Caki2 (cell line): Measurements from ENCODE around the gene FAM3C. TPM values are rescaled to one million over a fixed set of nuclear protein-coding genes. Genes with fewer than 3 reads are reported as not detected.

Experiments used
- DNase-seq: peaks from one replicate; pipeline ENCODE4 v3.0.0-alpha.2; 2015; ENCODE audit warnings: low read depth
- in situ Hi-C: cut with HindIII; loops from 2 replicates; pipeline ENCODE4 v1.10.0; 2016; ENCODE audit warnings: low sequenced_read_pairs, low pct_unique_long_range_greater_than_20kb, mixed read lengths
- total RNA-seq: library from RNA; depleted of rRNA; stranded (reverse); fragments of >200 nt; shearing (Covaris generic); gene quantifications from 2 replicates; pipeline ENCODE4 v1.2.3, GENCODE V29; 2014; ENCODE audit warnings: low replicate concordance; rRNA removed

FAM3C gene
- total RNA-seq, 1 experiment from 2014 or later: 46.2 TPM

DNA sequence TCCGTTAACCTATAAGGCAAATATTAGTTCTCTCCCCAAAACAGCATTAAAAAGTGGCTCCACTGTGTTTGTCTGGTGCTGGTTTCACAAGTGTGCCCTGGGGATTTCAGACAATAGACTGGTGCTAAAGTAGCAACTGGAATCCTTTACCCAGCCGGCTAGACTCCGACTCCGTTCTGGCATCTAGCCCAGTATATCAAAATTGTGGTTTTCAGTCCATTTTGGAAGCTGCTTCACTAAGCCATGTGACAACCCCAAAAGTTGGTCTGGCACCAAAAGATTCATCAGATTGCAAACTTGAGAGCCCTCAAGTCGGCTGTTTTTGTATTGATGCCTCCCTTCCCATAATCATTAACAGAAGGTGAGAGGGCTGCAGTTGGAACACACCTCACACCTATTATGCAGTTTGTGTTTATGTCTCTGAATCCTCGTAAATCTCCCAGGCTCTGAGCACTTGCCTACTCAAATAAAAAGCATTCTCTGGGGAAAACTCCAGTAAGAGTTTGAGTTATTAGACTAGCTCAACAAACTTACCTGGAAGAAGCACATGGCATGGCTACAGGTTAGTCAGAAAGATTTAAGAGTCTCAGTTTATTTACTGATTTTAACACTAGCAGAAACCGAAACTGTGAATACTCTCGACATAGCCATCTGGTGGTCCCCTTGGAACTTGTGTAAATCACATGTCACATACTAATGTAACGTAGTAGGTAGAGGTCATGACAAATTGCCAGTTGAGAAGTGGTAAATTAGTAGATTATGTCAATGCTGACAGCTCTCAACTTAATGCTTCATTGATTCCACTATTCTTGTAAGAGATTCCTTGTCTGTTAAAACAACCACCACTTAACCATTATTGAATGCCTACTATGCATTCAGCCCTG, 82.1 kb downstream of the FAM3C start:
- peak; percentile 89 for DNase-seq
- in situ Hi-C loops: no loop called here

DNA sequence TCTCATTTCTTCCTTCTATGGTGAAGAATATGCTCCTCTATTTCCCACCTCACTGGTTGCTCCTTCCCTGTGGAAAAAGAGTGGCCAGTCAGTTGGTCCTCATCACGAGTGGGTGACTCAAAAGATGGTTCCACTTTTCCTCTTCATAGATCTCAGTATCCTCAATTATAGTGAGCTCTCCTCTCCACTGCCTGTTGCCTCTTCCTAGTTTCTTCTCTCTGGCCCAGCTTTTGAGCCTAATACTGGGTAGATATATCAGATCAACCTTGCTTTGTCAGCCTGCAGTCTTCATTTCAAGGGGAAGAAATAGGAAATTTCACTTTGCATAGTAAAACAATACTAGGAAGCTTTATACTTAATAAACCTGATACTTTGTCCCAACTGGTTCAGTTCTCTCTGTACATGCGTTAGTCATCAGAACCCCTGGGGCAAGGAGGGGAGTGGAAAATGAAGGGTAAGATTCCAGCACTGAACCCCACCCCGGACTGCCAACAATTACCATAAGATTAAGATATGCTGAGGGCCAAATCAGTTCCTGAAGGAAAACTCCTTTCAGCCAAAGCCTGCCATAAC, 82.8 kb downstream of the FAM3C start:
- in situ Hi-C loops: no loop called here
- no peak for DNase-seq

DNA sequence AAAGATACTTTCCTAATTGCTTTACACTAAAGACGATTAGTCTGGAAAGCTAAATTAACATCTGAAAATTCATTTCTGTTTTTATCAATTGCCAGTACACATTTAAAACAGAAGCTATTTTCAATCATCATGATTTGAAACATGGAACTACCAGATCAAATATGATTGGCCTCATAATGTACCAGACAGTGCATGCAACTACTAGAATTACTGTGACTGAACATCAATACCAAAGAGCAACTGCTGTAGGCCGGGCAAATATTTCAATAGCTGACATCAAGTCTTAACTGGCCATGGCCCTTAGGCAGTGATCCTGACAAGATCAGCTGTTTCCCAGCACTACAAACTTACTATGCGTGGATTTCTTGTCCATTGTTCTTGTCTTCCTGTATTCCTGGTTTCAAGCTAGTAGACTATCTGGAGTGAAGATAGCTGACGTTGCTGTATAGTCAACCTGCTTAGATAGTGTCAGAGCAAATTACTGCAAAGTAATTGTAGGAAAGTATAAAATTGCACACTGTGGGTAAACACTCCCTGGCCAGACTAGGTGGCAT, 89.0 kb downstream of the FAM3C start:
- no peak for DNase-seq
- in situ Hi-C loops: no loop called here

DNA sequence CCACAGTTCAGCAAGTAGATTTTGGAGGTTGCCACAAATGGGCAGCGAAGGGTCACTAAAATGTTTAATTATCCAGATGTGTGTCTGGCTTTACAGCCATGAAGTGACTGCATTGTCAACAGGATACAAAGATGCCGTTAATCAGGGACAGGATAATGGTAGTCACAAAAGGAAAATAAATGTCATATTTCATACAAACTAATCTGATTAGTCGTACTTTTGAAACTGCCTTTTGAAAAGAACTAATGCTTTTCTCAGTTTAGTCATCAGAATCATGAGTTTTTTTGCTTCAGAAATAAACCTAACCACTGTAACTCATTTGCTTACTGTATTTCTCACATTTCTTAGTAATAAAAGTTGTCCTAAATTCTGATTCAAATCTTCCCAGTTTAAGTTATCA, 89.5 kb downstream of the FAM3C start:
- in situ Hi-C loops: no loop called here
- DNase-seq: no peak

DNA sequence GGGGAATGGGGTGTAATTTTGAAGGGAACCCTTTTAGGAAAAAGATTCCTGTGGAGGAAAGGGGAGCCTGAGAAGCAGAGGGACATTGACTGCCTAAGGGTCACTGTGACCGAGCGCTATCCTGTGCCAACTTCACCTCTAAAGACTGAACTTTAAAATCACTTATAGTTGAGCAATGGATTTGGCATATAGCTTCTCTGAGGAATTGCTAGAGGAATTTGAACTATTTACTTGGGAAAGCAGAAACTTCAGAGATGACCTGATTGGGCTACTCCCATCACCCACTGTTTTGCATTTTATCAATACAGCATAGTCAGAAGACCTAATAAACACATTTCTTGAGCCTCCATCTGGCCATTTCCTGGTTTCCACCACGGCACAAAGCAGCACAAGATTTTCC, 91.0 kb downstream of the FAM3C start:
- in situ Hi-C loops: no loop called here
- DNase-seq: no peak

DNA sequence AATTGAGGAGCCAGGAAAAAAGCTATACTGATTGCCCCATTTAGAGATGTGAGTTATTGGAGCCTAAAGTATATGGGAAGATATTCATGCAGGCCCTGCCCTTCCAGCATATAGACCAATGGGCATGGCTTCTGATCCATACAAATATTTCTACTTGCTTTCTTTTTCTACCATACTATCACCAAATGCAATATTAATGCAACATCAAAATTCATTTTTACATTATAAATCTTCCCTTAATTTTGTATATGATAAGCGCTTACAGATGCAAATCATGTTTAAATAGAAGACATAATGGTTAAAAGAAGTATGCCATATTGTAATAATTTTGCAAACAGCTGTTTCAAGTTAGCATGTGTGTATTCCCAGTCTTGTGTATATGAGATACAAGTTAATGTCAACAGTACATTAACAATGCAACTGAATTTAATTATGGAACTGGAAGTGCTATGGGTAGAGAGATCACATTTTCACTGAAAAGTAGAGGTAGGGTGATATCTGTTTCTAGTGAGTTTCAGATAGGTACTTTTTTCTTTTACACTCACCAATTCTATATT, 91.9 kb downstream of the FAM3C start:
- in situ Hi-C loops: no loop called here
- DNase-seq: no peak

DNA sequence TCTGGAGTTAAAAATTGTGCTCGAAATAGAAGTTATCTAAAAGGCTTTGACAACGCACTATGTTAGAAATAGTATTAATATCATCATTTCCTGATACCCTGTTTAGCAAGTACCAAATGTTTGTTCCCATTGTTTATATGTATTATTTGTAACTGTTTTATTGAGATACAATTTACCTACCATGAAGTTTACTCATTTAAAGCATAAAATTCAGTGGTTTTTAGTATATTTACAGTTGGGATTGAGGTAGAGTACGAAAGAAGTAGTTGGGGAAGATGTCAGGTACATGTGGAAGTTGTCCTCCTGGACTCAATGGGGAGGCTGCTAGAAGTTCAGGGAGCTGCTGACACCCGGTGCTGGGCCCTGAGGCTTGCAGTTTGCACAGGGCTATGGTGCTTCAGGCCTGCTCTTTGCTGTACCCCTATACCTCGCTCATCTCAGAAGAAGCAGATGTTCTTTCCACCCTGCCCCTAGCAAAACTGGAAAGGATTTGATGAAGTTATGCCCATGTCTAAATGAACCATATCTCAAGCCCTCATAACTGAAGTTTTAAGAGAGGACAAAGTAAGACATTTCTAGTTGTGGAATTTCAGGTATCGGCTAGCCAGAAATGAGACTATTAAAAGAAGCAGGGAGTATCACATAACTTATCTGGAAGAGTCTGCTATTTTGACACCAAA, 92.5 kb downstream of the FAM3C start:
- in situ Hi-C loops: no loop called here

DNA sequence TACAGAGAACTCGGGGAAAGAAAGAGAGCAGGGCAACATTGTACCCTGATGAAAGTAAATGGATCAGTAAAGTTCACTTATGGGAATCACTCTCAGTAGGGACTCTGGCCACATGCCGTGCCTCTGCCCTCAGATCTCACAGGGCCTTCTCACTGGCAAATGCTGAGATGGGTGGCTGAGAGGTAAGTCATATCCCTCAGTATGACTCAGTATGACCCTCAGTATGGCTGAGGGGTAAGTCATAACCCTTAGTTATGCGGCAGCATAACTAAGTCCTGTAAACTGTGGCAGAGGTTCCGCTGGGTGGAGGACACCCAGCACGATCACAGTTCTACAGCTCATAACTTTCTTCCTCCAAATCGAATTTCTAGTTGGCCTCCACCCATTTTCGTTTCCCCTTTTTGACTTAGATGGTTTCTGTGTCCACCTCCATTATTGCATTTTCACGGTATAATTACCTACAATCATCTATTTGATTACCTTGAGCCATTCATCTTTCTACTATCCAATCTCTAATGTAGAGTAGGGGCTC, 93.8 kb downstream of the FAM3C start:
- DNase-seq: no peak
- in situ Hi-C loops: no loop called here

More for the DNA sequence above, 92.5 kb downstream of the FAM3C start:
- DNase-seq: no peak

DNA sequence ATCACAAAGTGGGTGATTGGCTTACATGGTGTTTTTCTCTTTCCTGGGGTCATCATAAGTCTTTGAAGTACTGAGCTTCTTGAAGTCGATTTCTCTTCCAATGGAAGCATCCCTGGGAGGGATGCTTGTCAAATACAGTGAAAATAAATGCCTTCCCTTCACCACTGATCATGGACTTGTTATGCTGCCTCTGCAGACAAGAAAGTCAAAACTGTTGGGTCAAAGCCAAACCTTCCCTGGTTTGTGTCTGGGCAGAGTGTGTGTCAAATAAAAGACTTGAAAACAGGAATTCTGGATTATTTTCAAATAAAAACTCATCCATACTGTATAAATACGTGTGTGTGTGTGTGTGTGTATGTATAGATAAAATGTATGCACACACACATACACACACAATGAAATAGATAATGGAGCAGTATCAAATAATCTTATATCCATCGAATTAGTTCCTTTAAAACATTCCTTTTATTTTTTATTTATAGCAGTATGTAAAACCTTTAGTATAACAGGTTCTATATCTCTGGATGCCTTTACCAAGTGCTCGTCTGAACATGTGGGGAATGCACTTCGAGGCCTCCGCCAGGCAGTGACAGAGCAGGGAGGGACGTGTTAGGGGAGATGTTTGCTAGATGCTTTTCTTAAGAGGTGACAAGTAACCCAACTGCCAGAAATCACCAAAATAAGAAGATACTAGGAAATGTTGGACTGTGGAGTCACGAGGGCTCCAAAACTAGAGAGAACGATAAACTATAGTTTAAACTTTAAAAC, 94.5 kb downstream of the FAM3C start:
- DNase-seq: no peak
- in situ Hi-C loops: no loop called here

DNA sequence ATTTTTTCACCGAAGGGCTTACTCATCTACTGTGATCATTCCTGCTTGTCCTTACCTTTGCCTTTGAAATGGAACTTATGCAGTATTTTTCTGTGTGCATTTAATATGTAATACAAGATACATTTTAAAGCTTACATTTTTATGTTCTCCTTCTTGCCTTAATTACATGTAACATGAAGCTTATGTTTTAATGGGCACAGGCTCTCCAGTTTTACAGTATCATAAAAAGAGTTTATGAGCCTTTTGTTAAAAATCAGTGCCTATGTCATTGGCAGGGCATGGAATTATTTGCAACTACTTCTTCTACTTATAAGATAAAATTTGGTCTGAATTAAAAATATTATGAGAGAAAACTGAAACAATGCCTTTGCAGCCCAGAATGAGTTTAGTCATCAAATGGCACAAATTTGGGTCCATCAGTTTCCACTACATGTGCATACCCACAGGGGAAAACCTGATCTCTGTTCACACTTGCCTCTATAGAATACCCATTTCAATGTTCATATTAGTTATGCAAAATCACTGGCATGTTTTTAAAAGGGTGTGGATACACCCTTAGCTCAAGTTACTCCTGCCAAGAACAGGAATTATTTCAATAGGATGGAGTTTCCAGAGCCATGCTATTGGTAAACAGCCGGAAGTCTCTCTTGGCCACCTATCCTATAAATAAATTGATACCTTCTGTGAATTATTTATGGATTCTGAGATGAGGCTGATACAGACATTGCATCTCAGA, 95.3 kb downstream of the FAM3C start:
- DNase-seq: no peak
- in situ Hi-C loops: no loop called here

Other genes starting within 250 kb of the FAM3C start
- not detected in 2 replicates for gene WNT16, start 67.3 kb downstream of the FAM3C start, total RNA-seq